Neural cell (in vitro differentiated cells): ENCODE data around the gene FAM131B. TPM values are rescaled to one million over a fixed set of nuclear protein-coding genes. Genes with fewer than 3 reads are reported as not detected.

Source experiments
- H2AFZ ChIP-seq: fragments of 200-600, 300-800 bp; sonication (generic), shearing (Covaris generic); 2 replicates; pipeline ENCODE4 v1.6.0; 2014; ENCODE audit warnings: low read depth, mild to moderate bottlenecking, antibody characterized with exemption, low read length, moderate library complexity
- H3F3A ChIP-seq: fragments of 200-600 bp; shearing (Covaris generic); 2 replicates; pipeline ENCODE4 v1.6.1; 2016; ENCODE audit warnings: mild to moderate bottlenecking, moderate library complexity, mixed read lengths, antibody characterized with exemption, low read length; ENCODE audit not compliant: insufficient read depth, poor library complexity, severe bottlenecking
- H3K27ac ChIP-seq: fragments of 200-600, 300-800 bp; sonication (generic), shearing (Covaris generic); 2 replicates; pipeline ENCODE4 v1.5.1; 2014; ENCODE audit warnings: mild to moderate bottlenecking, low read length, moderate library complexity
- H3K27me3 ChIP-seq: fragments of 300-800, 200-600 bp; sonication (generic), shearing (Covaris generic); 2 replicates; pipeline ENCODE4 v1.6.0; 2014; ENCODE audit warnings: mild to moderate bottlenecking, low read depth, low read length, moderate library complexity; ENCODE audit not compliant: insufficient read depth
- H3K36me3 ChIP-seq: fragments of 300-800, 200-600 bp; sonication (generic), shearing (Covaris generic); 2 replicates; pipeline ENCODE4 v1.5.1; 2014; ENCODE audit warnings: mild to moderate bottlenecking, antibody characterized with exemption, low read length, moderate library complexity; ENCODE audit not compliant: insufficient read depth
- H3K4me2 ChIP-seq: fragments of 300-800, 200-600 bp; sonication (generic), shearing (Covaris generic); 2 replicates; pipeline ENCODE4 v1.6.0; 2014; ENCODE audit warnings: mild to moderate bottlenecking, low read length
- H3K4me3 ChIP-seq: fragments of 300-800, 200-600 bp; sonication (generic), shearing (Covaris generic); 2 replicates; pipeline ENCODE4 v1.5.1; 2014; ENCODE audit warnings: mild to moderate bottlenecking, low read length, moderate library complexity
- H3K79me2 ChIP-seq: fragments of 200-600 bp; shearing (Covaris generic); replicated peaks from 2 replicates; pipeline ENCODE4 v1.6.0; 2014; ENCODE audit warnings: mild to moderate bottlenecking, low read length, moderate library complexity; ENCODE audit not compliant: insufficient read depth
- H3K9ac ChIP-seq: fragments of 300-800, 200-600 bp; sonication (generic), shearing (Covaris generic); 2 replicates; pipeline ENCODE4 v1.6.1; 2016; ENCODE audit warnings: mild to moderate bottlenecking, low read length, mixed read lengths
- H3K9me2 ChIP-seq: fragments of 200-600 bp; shearing (Covaris generic); 2 replicates; pipeline ENCODE4 v1.6.1; 2016; ENCODE audit warnings: mild to moderate bottlenecking, low read length, mixed read lengths; ENCODE audit not compliant: insufficient read depth
- H3K9me3 ChIP-seq: fragments of 200-600, 300-800 bp; sonication (generic), shearing (Covaris generic); 2 replicates; pipeline ENCODE4 v1.6.1; 2016; ENCODE audit warnings: mild to moderate bottlenecking, mixed run types, low read length, moderate library complexity, mixed read lengths
- H4K20me1 ChIP-seq: fragments of 200-600 bp; shearing (Covaris generic); 2 replicates; pipeline ENCODE4 v1.6.1; 2016; ENCODE audit warnings: mild to moderate bottlenecking, mixed run types; ENCODE audit not compliant: insufficient read depth
- EP300 ChIP-seq: fragments of 450-650 bp; conservative IDR thresholded peaks from 2 replicates; pipeline ENCODE4 v1.6.1; 2014; ENCODE audit warnings: antibody characterized with exemption, mild to moderate bottlenecking, moderate library complexity; ENCODE audit not compliant: poor library complexity, severe bottlenecking
- EZH2 ChIP-seq: fragments of 200-600, 300-800 bp; shearing (Covaris generic), sonication (generic); IDR thresholded peaks from 2 replicates; pipeline ENCODE4 v1.6.1; 2014; ENCODE audit warnings: antibody characterized with exemption, low read length, borderline replicate concordance, mild to moderate bottlenecking; ENCODE audit not compliant: insufficient read depth, poor library complexity, severe bottlenecking
- MXI1 ChIP-seq: fragments of 450-650 bp; conservative IDR thresholded peaks from 2 replicates; pipeline ENCODE4 v1.6.1; 2014; ENCODE audit warnings: antibody characterized with exemption, mild to moderate bottlenecking; ENCODE audit not compliant: poor library complexity, severe bottlenecking
- POLR2AphosphoS5 ChIP-seq: IDR thresholded peaks from 2 replicates; pipeline ENCODE4 v1.6.1; 2012
- RAD21 ChIP-seq: fragments of 450-650 bp; conservative IDR thresholded peaks from 2 replicates; pipeline ENCODE4 v1.6.1; 2014; ENCODE audit warnings: antibody characterized with exemption, mild to moderate bottlenecking, moderate library complexity
- SMC3 ChIP-seq: fragments of 450-650 bp; conservative IDR thresholded peaks from 2 replicates; pipeline ENCODE4 v1.6.1; 2014; ENCODE audit warnings: antibody characterized with exemption, mild to moderate bottlenecking, moderate library complexity; ENCODE audit not compliant: poor library complexity
- TAF1 ChIP-seq: IDR thresholded peaks from 2 replicates; pipeline ENCODE4 v1.6.1; 2012; ENCODE audit warnings: low read depth
- polyA plus RNA-seq: library from polyadenylated mRNA; depleted of rRNA; stranded (reverse); fragments of >200 nt; gene quantifications from 2 replicates; pipeline ENCODE4 v1.2.3, GENCODE V29; 2014
- TF ChIP-seq, protein P1 (sequence below): IDR thresholded peaks from 2 replicates; pipeline ENCODE4 v1.6.1; 2012; ENCODE audit warnings: borderline replicate concordance
- TF ChIP-seq, protein P2 (sequence below): fragments of 450-650 bp; IDR thresholded peaks from 2 replicates; pipeline ENCODE4 v1.5.1; 2014; ENCODE audit warnings: antibody characterized with exemption, mild to moderate bottlenecking, moderate library complexity; ENCODE audit not compliant: poor library complexity, severe bottlenecking

FAM131B gene
- polyA plus RNA-seq, 1 donor from 2014 or later, result 45.9 TPM

DNA sequence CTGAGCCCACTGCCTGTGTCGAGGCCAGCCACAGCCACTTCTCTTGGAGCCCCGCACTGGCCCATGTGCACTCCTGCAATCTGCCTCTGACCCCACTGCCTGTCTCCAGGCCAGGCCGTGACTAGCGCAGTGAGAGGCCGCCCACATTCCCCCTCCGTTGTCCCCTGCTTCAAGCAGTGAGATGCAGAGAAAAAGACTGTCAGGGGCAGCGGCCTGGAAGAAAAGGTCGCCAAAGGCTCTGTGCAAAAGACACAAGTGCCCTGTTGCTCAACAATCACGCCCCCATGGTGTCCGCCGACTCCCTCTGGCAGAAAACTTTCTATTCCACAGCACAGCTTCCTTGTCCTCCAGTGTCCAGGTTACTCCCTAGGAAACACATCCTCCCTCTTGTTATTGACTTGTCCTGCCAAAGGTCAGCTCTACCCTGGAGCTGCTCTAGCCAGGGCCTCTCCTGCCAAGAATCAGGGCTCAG, 9.9 kb downstream of the FAM131B start:
- no peaks in the 10 kb centered on the region for H3K9me3 ChIP-seq
- no peaks in the 10 kb centered on the region for H3K36me3 ChIP-seq
- H3K27ac ChIP-seq, result no peak overlapping the region
- H2AFZ ChIP-seq, result no peak overlapping the region
- no peaks in the 10 kb centered on the region for H3F3A ChIP-seq
- H3K4me3 ChIP-seq, result no peak overlapping the region
- no peaks in the 10 kb centered on the region for H3K27me3 ChIP-seq
- H3K4me2 ChIP-seq, result no peak overlapping the region
- no peaks in the 10 kb centered on the region for H3K9me2 ChIP-seq
- no peaks in the 10 kb centered on the region for H4K20me1 ChIP-seq
- no peak overlapping the region for H3K9ac ChIP-seq
- TF ChIP-seq POLR2AphosphoS5 (no peak), TAF1 (no peak), RAD21 (no peak), EP300 (no peak), SMC3 (no peak), MXI1 (no peak), EZH2 (no peak)
- TF ChIP-seq, protein P1, sequence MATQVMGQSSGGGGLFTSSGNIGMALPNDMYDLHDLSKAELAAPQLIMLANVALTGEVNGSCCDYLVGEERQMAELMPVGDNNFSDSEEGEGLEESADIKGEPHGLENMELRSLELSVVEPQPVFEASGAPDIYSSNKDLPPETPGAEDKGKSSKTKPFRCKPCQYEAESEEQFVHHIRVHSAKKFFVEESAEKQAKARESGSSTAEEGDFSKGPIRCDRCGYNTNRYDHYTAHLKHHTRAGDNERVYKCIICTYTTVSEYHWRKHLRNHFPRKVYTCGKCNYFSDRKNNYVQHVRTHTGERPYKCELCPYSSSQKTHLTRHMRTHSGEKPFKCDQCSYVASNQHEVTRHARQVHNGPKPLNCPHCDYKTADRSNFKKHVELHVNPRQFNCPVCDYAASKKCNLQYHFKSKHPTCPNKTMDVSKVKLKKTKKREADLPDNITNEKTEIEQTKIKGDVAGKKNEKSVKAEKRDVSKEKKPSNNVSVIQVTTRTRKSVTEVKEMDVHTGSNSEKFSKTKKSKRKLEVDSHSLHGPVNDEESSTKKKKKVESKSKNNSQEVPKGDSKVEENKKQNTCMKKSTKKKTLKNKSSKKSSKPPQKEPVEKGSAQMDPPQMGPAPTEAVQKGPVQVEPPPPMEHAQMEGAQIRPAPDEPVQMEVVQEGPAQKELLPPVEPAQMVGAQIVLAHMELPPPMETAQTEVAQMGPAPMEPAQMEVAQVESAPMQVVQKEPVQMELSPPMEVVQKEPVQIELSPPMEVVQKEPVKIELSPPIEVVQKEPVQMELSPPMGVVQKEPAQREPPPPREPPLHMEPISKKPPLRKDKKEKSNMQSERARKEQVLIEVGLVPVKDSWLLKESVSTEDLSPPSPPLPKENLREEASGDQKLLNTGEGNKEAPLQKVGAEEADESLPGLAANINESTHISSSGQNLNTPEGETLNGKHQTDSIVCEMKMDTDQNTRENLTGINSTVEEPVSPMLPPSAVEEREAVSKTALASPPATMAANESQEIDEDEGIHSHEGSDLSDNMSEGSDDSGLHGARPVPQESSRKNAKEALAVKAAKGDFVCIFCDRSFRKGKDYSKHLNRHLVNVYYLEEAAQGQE, result no peak
- TF ChIP-seq, protein P2, sequence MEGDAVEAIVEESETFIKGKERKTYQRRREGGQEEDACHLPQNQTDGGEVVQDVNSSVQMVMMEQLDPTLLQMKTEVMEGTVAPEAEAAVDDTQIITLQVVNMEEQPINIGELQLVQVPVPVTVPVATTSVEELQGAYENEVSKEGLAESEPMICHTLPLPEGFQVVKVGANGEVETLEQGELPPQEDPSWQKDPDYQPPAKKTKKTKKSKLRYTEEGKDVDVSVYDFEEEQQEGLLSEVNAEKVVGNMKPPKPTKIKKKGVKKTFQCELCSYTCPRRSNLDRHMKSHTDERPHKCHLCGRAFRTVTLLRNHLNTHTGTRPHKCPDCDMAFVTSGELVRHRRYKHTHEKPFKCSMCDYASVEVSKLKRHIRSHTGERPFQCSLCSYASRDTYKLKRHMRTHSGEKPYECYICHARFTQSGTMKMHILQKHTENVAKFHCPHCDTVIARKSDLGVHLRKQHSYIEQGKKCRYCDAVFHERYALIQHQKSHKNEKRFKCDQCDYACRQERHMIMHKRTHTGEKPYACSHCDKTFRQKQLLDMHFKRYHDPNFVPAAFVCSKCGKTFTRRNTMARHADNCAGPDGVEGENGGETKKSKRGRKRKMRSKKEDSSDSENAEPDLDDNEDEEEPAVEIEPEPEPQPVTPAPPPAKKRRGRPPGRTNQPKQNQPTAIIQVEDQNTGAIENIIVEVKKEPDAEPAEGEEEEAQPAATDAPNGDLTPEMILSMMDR, result no peak
- no peaks in the 10 kb centered on the region for H3K79me2 ChIP-seq

DNA sequence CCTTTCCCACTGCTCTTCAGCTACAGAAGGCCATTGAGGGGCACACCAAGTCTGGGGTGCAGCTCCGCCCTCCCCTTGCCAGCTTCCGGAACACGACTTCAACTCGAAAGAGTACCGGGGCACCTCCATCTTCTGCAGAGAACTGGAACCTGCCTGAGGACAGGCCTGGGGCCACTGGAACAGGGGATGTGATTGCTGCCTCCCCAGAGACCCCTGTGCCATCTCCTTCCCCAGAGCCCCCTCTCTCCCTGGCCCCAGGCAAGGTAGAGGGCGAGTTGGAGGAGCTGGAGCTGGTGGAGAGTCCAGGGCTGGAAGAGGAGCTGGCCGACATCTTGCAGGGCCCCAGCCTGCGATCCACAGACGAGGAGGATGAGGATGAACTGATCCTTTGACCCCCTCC, 10.9 kb downstream of the FAM131B start:
- no peaks in the 10 kb centered on the region for H3K9me2 ChIP-seq
- H3K9ac ChIP-seq, result no peak overlapping the region
- TF ChIP-seq POLR2AphosphoS5 (no peak), RAD21 (no peak), MXI1 (no peak)
- TF ChIP-seq, protein P2, result no peak
- TF ChIP-seq, protein P1, result no peak
- H3K27me3 ChIP-seq, result no peaks in the 10 kb centered on the region
- no peak overlapping the region for H3K27ac ChIP-seq
- no peaks in the 10 kb centered on the region for H4K20me1 ChIP-seq
- H3K36me3 ChIP-seq, result no peaks in the 10 kb centered on the region
- no peak overlapping the region for H3K4me3 ChIP-seq
- H3K9me3 ChIP-seq, result no peaks in the 10 kb centered on the region
- H3K4me2 ChIP-seq, result no peak overlapping the region
- H3K79me2 ChIP-seq, result no peaks in the 10 kb centered on the region
- no peaks in the 10 kb centered on the region for H3F3A ChIP-seq
- H2AFZ ChIP-seq, result no peak overlapping the region
